OCI-LY1 (cell line): ENCODE results near the gene ADGRV1.

Experiments used
- EZH2 ChIP-seq: fragments of 200-600 bp; sonication (generic), shearing (Covaris generic); IDR thresholded peaks from 2 replicates; pipeline ENCODE4 v1.8.0; 2017; ENCODE audit warnings: borderline replicate concordance, mixed run types, mild to moderate bottlenecking, antibody characterized with exemption, low read length, moderate library complexity, mixed read lengths
- TF ChIP-seq, protein P1 (sequence below): fragments of 200-600 bp; sonication (generic), shearing (Covaris generic); IDR thresholded peaks from 2 replicates; pipeline ENCODE4 v1.5.1; 2017; ENCODE audit warnings: mild to moderate bottlenecking, antibody characterized with exemption, low read length, moderate library complexity, mixed read lengths

DNA sequence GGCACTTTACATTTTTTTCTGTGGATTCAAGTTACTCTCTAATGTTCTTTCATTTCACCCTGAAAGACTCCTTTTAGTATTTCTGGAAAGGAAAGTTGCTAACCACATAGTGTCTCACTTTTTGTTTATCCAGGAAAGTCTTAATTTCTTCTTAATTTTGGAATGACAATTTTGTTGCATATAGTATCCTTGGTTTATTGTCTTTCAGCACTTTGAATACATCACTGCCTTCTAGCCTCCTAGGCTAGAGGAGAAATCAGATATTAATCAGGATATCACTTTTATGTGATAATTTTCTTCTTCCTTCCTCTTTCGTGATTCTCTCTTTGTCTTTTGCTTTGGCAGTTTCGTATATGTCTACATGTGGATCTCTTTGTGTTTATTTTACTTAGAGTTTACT is 11.4 kb downstream of the ADGRV1 start:
- TF ChIP-seq, protein P1, sequence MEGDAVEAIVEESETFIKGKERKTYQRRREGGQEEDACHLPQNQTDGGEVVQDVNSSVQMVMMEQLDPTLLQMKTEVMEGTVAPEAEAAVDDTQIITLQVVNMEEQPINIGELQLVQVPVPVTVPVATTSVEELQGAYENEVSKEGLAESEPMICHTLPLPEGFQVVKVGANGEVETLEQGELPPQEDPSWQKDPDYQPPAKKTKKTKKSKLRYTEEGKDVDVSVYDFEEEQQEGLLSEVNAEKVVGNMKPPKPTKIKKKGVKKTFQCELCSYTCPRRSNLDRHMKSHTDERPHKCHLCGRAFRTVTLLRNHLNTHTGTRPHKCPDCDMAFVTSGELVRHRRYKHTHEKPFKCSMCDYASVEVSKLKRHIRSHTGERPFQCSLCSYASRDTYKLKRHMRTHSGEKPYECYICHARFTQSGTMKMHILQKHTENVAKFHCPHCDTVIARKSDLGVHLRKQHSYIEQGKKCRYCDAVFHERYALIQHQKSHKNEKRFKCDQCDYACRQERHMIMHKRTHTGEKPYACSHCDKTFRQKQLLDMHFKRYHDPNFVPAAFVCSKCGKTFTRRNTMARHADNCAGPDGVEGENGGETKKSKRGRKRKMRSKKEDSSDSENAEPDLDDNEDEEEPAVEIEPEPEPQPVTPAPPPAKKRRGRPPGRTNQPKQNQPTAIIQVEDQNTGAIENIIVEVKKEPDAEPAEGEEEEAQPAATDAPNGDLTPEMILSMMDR = no peak
- no peak for TF ChIP-seq EZH2
